Measurements from ENCODE around the gene XRN1. TPM values are rescaled to one million over a fixed set of nuclear protein-coding genes. Genes with fewer than 3 reads are reported as not detected.
A peak's percentile ranks its signal among the peaks of the same experiment; 100 is the strongest.

XRN1 gene
- total RNA-seq, 1 experiment from 2014 or later = 29.9 TPM

- no peak for DNase-seq (ENCODE audit: low read depth, low spot score)
- Histone ChIP-seq H3K36me3 (ENCODE audit: control insufficient read depth, insufficient read depth, low read length) (no peaks in the 10 kb centered on the region), H3K27ac (ENCODE audit: low read length) (no peak overlapping the region), H3K9me3 (ENCODE audit: control insufficient read depth, insufficient read depth, low read depth, low read length) (no peaks in the 10 kb centered on the region), H3K27me3 (ENCODE audit: control insufficient read depth, insufficient read depth, low read length) (no peaks in the 10 kb centered on the region), H3K4me3 (ENCODE audit: low read depth in 2 of 2, low read length in 2 of 2) (no peak overlapping the region), H3K4me1 (ENCODE audit: control insufficient read depth, insufficient read depth, low read length) (no peaks in the 10 kb centered on the region)
- POLR2A ChIA-PET = no interaction called here
- TF ChIP-seq CTCF (IDR thresholded peaks at IDR 0.05) (peak; percentile 26), POLR2AphosphoS5 (IDR thresholded peaks at IDR 0.05; ENCODE audit: low read depth, low read length) (no peak)
- intact Hi-C loops (cut with micrococcal nuclease; ENCODE audit: unreplicated experiment) (no loop called here), in situ Hi-C loops (cut with HindIII; ENCODE audit: low pct_unique_long_range_greater_than_20kb, low sequenced_read_pairs) (no loop called here)
- no TSS peak for BruUV-seq (replicated peaks)
- CTCF ChIA-PET = interaction anchor here (0.6 kb wide), 1 partner anchor 145 kb away, joined by 4 read pairs; no protein-coding TSS in a partner anchor
- no peak for ATAC-seq
These were observed 177.4 kb downstream of the XRN1 start for GRCh38 chr3:142270407-142270806.

- Histone ChIP-seq H3K27ac (ENCODE audit: low read length) (no peak overlapping the region), H3K9me3 (ENCODE audit: control insufficient read depth, insufficient read depth, low read depth, low read length) (no peaks in the 10 kb centered on the region), H3K36me3 (ENCODE audit: control insufficient read depth, insufficient read depth, low read length) (no peaks in the 10 kb centered on the region), H3K4me1 (ENCODE audit: control insufficient read depth, insufficient read depth, low read length) (no peaks in the 10 kb centered on the region), H3K4me3 (ENCODE audit: low read depth in 2 of 2, low read length in 2 of 2) (no peak overlapping the region), H3K27me3 (ENCODE audit: control insufficient read depth, insufficient read depth, low read length) (no peaks in the 10 kb centered on the region)
- intact Hi-C loops (cut with micrococcal nuclease; ENCODE audit: unreplicated experiment) = no loop called here
- ATAC-seq (no peak), DNase-seq (ENCODE audit: low read depth, low spot score) (no peak)
- CTCF ChIA-PET = no interaction called here
- no peak for TF ChIP-seq POLR2AphosphoS5 (IDR thresholded peaks at IDR 0.05; ENCODE audit: low read depth, low read length)
- no peak for TF ChIP-seq REST (IDR thresholded peaks at IDR 0.05; ENCODE audit: insufficient read depth in 1 of 2, low read depth in 2 of 2, low read length in 1 of 2)
- TF ChIP-seq TCF7L2 (IDR thresholded peaks at IDR 0.05; ENCODE audit: low read depth, low read length) = no peak
- TF ChIP-seq CTCF (IDR thresholded peaks at IDR 0.05) = no peak
- no peak for TF ChIP-seq SIN3A (IDR thresholded peaks at IDR 0.05; ENCODE audit: borderline replicate concordance, insufficient read depth, low read depth, low read length)
- in situ Hi-C loops (cut with HindIII; ENCODE audit: low pct_unique_long_range_greater_than_20kb, low sequenced_read_pairs) = no loop called here
- BruUV-seq (replicated peaks) = no TSS peak
- POLR2A ChIA-PET = no interaction called here
These were observed 178.1 kb downstream of the XRN1 start for GRCh38 chr3:142269767-142270166.

- Histone ChIP-seq H3K36me3 (ENCODE audit: control insufficient read depth, insufficient read depth, low read length) (no peaks in the 10 kb centered on the region), H3K27ac (ENCODE audit: low read length) (no peak overlapping the region), H3K4me1 (ENCODE audit: control insufficient read depth, insufficient read depth, low read length) (no peaks in the 10 kb centered on the region), H3K9me3 (ENCODE audit: control insufficient read depth, insufficient read depth, low read depth, low read length) (no peaks in the 10 kb centered on the region), H3K4me3 (ENCODE audit: low read depth in 2 of 2, low read length in 2 of 2) (no peak overlapping the region), H3K27me3 (ENCODE audit: control insufficient read depth, insufficient read depth, low read length) (no peaks in the 10 kb centered on the region)
- TF ChIP-seq SIN3A (IDR thresholded peaks at IDR 0.05; ENCODE audit: borderline replicate concordance, insufficient read depth, low read depth, low read length) (no peak), REST (IDR thresholded peaks at IDR 0.05; ENCODE audit: insufficient read depth in 1 of 2, low read depth in 2 of 2, low read length in 1 of 2) (no peak), POLR2AphosphoS5 (IDR thresholded peaks at IDR 0.05; ENCODE audit: low read depth, low read length) (no peak), TCF7L2 (IDR thresholded peaks at IDR 0.05; ENCODE audit: low read depth, low read length) (no peak), CTCF (IDR thresholded peaks at IDR 0.05) (no peak)
- BruUV-seq (replicated peaks) = no TSS peak
- no peak for DNase-seq (ENCODE audit: low read depth, low spot score)
- no peak for ATAC-seq
- in situ Hi-C loops (cut with HindIII; ENCODE audit: low pct_unique_long_range_greater_than_20kb, low sequenced_read_pairs) (no loop called here), intact Hi-C loops (cut with micrococcal nuclease; ENCODE audit: unreplicated experiment) (no loop called here)
- POLR2A ChIA-PET = no interaction called here
- CTCF ChIA-PET = no interaction called here
These were observed 179.4 kb downstream of the XRN1 start for GRCh38 chr3:142268426-142268825.

Data from Panc1 (cell line).